ENCODE data around the gene WDR18.

The WDR18 gene

DNA sequence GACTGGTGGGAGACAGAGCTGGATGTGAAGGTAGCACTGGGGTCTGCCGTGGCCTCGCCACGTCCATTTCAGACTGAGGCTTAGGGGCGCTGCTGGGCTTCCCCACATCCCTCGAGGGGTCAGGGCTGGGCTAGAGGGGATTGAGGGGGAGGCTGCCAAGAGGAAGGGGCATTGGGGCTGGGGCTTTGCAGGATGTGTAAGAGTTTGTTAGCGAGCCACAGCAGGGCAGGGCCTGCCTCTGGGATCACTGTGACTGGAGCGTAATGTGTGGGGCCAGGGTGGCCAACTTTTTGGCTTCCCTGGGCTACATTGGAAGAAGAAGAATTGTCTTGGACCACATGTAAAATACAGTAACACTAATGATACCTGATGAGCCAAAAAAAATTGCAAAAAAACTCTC is 44.2 kb upstream of the WDR18 start:
- TF ChIP-seq, protein P1, sequence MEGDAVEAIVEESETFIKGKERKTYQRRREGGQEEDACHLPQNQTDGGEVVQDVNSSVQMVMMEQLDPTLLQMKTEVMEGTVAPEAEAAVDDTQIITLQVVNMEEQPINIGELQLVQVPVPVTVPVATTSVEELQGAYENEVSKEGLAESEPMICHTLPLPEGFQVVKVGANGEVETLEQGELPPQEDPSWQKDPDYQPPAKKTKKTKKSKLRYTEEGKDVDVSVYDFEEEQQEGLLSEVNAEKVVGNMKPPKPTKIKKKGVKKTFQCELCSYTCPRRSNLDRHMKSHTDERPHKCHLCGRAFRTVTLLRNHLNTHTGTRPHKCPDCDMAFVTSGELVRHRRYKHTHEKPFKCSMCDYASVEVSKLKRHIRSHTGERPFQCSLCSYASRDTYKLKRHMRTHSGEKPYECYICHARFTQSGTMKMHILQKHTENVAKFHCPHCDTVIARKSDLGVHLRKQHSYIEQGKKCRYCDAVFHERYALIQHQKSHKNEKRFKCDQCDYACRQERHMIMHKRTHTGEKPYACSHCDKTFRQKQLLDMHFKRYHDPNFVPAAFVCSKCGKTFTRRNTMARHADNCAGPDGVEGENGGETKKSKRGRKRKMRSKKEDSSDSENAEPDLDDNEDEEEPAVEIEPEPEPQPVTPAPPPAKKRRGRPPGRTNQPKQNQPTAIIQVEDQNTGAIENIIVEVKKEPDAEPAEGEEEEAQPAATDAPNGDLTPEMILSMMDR (IDR thresholded peaks at IDR 0.05; ENCODE audit: control insufficient read depth, extremely low read depth, insufficient read depth), result no peak
- DNase-seq (ENCODE audit: low read depth), result no peak
- peak overlapping the region; percentile 24 for H3K4me3 ChIP-seq (ENCODE audit: low read depth, low read length)

DNA sequence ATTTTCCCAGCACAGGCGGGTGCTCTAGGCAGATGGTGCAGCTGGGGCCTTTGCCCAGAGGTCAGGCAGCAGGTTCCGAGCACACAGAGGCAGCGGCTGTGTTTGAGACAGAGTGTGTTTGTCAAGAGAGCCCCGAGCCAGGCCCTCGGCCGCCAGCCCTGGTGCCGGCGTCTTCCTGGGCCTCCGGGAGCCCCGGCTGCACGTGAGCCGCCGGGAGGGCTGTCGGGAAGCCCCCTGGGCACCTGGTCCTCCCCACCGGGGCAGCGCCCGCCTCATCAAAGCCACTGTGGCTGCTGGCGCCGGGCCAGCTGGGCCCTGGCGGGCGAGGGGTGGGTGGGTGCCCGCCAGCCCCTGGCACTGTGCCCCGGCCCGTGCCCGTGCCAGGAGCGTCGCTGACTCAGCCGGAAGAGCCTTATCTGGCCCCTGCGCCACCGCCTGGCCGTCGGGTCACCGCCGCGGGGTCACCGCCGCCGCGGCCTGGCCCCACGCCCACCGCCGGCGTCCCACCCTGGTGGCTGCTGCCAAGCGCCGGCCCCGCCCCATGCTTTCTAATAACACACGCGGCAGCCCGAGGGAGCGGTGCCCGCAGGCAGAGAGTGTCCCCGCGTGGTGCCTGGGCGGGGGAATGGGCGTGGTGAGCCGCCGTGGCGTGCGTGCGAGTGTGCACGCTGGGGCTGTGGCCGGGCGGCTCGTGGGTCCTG is 43.4 kb upstream of the WDR18 start:
- peak; percentile 75 for DNase-seq (ENCODE audit: low read depth)

GRCh38 chr19:941292-942132 is 42.6 kb upstream of the WDR18 start:
- H3K4me3 ChIP-seq (ENCODE audit: low read depth, low read length), result peak overlapping the region; percentile 58
- no peak for DNase-seq (ENCODE audit: low read depth)
- TF ChIP-seq, protein P1 (IDR thresholded peaks at IDR 0.05; ENCODE audit: control insufficient read depth, extremely low read depth, insufficient read depth), result no peak

More for the DNA sequence above, 43.4 kb upstream of the WDR18 start:
- TF ChIP-seq, protein P1 (IDR thresholded peaks at IDR 0.05; ENCODE audit: control insufficient read depth, extremely low read depth, insufficient read depth), result peak; percentile 32
- H3K4me3 ChIP-seq (ENCODE audit: low read depth, low read length), result peak overlapping the region; percentile 58

DNA sequence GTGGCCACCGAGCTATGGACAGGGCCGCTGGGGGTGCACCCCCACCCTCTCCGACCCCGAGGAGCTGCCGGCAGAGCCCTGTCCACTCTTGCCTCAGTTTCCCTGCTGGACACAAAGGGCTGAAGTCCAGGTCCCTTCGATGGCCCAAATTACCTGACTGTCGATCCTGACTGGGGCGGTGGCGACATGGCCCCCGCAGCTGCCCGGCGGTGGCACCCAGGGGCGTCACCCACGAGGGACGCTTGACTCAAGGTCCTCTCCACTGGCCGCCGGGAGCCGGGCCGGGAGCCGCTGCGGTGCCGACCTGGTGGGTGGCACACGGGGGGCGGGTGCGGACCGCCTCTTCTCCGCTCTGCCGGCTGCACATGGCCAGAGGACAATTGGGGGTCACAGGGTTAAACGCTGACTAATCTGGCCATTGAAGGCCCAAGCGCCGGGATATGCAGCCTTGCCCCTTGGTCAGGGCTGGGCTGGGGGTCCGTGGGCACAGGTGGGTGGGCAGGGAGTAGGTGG is 42.0 kb upstream of the WDR18 start:
- TF ChIP-seq, protein P1 (IDR thresholded peaks at IDR 0.05; ENCODE audit: control insufficient read depth, extremely low read depth, insufficient read depth), result no peak
- no peak for DNase-seq (ENCODE audit: low read depth)
- H3K4me3 ChIP-seq (ENCODE audit: low read depth, low read length), result peak overlapping the region; percentile 58

DNA sequence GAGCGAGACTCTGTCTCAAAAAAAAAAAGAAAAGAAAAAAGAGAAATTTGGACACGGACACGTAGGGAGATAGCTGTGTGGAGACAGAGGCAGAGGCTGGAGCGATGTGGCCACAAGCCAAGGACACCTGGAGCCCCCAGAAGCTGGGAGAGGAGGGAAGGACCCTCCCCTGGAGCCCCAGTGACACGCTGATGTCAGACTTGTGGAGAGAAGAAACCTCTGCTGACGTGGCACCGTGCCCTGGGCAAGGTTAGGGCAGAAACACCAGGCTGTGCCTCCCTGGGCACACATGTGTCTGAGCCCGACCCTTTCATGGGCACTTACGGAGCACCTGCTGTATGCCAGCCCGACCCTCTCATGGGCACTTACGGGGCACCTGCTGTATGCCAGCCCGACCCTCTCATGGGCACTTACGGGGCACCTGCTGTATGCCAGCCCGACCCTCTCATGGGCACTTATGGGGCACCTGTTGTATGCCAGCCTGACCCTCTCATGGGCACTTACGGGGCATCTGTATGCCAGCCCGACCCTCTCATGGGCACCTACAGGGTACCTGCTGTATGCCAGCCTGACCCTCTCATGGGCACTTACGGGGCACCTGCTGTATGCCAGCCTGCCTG is 40.5 kb upstream of the WDR18 start:
- TF ChIP-seq, protein P1 (IDR thresholded peaks at IDR 0.05; ENCODE audit: control insufficient read depth, extremely low read depth, insufficient read depth), result no peak
- H3K4me3 ChIP-seq (ENCODE audit: low read depth, low read length), result no peak overlapping the region
- no peak for DNase-seq (ENCODE audit: low read depth)

- DNase-seq (ENCODE audit: low read depth), result no peak
- no peak overlapping the region for H3K4me3 ChIP-seq (ENCODE audit: low read depth, low read length)
- TF ChIP-seq, protein P1 (IDR thresholded peaks at IDR 0.05; ENCODE audit: control insufficient read depth, extremely low read depth, insufficient read depth), result no peak
These were observed 40.0 kb upstream of the WDR18 start for GRCh38 chr19:944171-944567.
